HEK293T (cell line): Measurements from ENCODE around the gene SHISAL2B.

ENCODE experiments used
- BHLHE40 ChIP-seq: fragments of 450-650 bp; IDR thresholded peaks from 2 replicates; pipeline ENCODE4 v1.6.1; 2016; ENCODE audit warnings: mild to moderate bottlenecking, moderate library complexity, borderline replicate concordance
- ELF4 ChIP-seq: fragments of 450-650 bp; IDR thresholded peaks from 2 replicates; pipeline ENCODE4 v1.6.1; 2017; ENCODE audit warnings: antibody characterized with exemption
- HDGF ChIP-seq: fragments of 450-650 bp; IDR thresholded peaks from 2 replicates; pipeline ENCODE4 v1.6.1; 2017; ENCODE audit warnings: antibody characterized with exemption, borderline replicate concordance
- LEF1 ChIP-seq: fragments of 450-650 bp; IDR thresholded peaks from 2 replicates; pipeline ENCODE4 v1.6.1; 2017; ENCODE audit warnings: mild to moderate bottlenecking, borderline replicate concordance
- NFRKB ChIP-seq: fragments of 450-650 bp; IDR thresholded peaks from 2 replicates; pipeline ENCODE4 v1.6.1; 2016; ENCODE audit warnings: mild to moderate bottlenecking, moderate library complexity
- SP1 ChIP-seq: fragments of 450-650 bp; IDR thresholded peaks from 2 replicates; pipeline ENCODE4 v1.6.1; 2017
- TF ChIP-seq, protein P1 (sequence below): fragments of 450-650 bp; IDR thresholded peaks from 2 replicates; pipeline ENCODE4 v1.6.1; 2016

DNA sequence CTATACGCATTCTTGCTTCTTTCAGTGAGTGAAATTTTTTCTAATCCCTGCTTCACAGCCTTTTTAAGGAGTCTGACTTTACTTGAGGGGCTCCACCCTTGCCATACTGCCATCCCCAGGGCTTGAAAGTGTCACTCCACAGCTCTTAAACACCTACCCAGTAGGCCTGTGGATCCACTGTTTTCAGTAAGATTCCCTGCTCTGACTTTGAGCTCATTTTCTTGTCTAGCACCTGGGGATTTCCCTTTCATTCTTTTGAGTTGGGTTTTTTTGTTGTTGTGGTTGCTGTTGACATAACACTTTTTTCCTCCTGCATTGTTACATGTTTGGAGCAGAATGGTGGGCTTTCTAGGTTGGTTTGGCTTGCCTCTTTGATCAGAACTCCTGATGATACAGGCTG is 54.6 kb downstream of the SHISAL2B start:
- TF ChIP-seq SP1: no peak
- no peak for TF ChIP-seq HDGF
- TF ChIP-seq BHLHE40: no peak
- no peak for TF ChIP-seq LEF1
- no peak for TF ChIP-seq NFRKB
- TF ChIP-seq, protein P1, sequence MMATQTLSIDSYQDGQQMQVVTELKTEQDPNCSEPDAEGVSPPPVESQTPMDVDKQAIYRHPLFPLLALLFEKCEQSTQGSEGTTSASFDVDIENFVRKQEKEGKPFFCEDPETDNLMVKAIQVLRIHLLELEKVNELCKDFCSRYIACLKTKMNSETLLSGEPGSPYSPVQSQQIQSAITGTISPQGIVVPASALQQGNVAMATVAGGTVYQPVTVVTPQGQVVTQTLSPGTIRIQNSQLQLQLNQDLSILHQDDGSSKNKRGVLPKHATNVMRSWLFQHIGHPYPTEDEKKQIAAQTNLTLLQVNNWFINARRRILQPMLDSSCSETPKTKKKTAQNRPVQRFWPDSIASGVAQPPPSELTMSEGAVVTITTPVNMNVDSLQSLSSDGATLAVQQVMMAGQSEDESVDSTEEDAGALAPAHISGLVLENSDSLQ: no peak
- no peak for TF ChIP-seq ELF4
